A673 (cell line): Measurements from ENCODE around the gene PFKFB4. TPM values are rescaled to one million over a fixed set of nuclear protein-coding genes. Genes with fewer than 3 reads are reported as not detected.

ENCODE experiments used
- BruUV-seq: library from RNA; stranded (reverse); fragments of 400-500 nt; replicated peaks from 2 replicates; lab custom pipeline; 2021; lab: Mats Ljungman, UMichigan
- CTCF ChIA-PET: fragments of 300-600 bp; sonication (Branson Sonifier 250); formaldehyde crosslinking; loops from one replicate; lab custom pipeline; 2022; ENCODE audit warnings: antibody characterized with exemption; lab: Charles Lee
- POLR2A ChIA-PET: fragments of 300-600 bp; sonication (Branson Sonifier 250); formaldehyde crosslinking; loops from one replicate; lab custom pipeline; 2022; ENCODE audit warnings: antibody characterized with exemption; ENCODE audit not compliant: low non-redundant PET; lab: Charles Lee
- DNase-seq: peaks from one replicate; pipeline ENCODE4 v3.0.0-alpha.2; 2015; ENCODE audit warnings: low spot score
- H3K27ac ChIP-seq: fragments of 200-600 bp; sonication (generic); 2 replicates; pipeline ENCODE4 v1.5.1; 2016; ENCODE audit warnings: mixed run types, low read depth, mild to moderate bottlenecking, mixed read lengths, antibody characterized with exemption, low read length; ENCODE audit not compliant: poor library complexity, severe bottlenecking
- H3K27me3 ChIP-seq: fragments of 200-600 bp; sonication (generic); replicated peaks from 2 replicates; pipeline ENCODE4 v1.6.1; 2017; ENCODE audit warnings: mixed run types, low read depth, mild to moderate bottlenecking, mixed read lengths, antibody characterized with exemption, low read length; ENCODE audit not compliant: insufficient read depth, poor library complexity
- H3K36me3 ChIP-seq: fragments of 200-600 bp; sonication (generic); 2 replicates; pipeline ENCODE4 v1.6.1; 2016; ENCODE audit warnings: mixed run types, mild to moderate bottlenecking, mixed read lengths, antibody characterized with exemption, low read length; ENCODE audit not compliant: insufficient read depth, poor library complexity, severe bottlenecking
- H3K4me1 ChIP-seq: fragments of 200-600 bp; sonication (generic); 2 replicates; pipeline ENCODE4 v1.6.1; 2017; ENCODE audit warnings: mixed run types, mild to moderate bottlenecking, mixed read lengths, antibody characterized with exemption, low read length; ENCODE audit not compliant: insufficient read depth, poor library complexity, severe bottlenecking
- H3K4me3 ChIP-seq: fragments of 200-600 bp; sonication (generic); 2 replicates; pipeline ENCODE4 v1.5.1; 2016; ENCODE audit warnings: low read depth, mixed run types, mild to moderate bottlenecking, mixed read lengths, low read length; ENCODE audit not compliant: poor library complexity, severe bottlenecking
- H3K9me3 ChIP-seq: fragments of 200-600 bp; sonication (generic); 2 replicates; pipeline ENCODE4 v1.6.1; 2016; ENCODE audit warnings: mixed run types, low read depth, mild to moderate bottlenecking, mixed read lengths, antibody characterized with exemption, low read length; ENCODE audit not compliant: poor library complexity, severe bottlenecking
- CTCF ChIP-seq: fragments of 300-800, 200-600 bp; sonication (generic); conservative IDR thresholded peaks from 2 replicates; pipeline ENCODE4 v1.5.1; 2017; ENCODE audit warnings: low read depth, mild to moderate bottlenecking, antibody characterized with exemption, low read length, moderate library complexity, mixed read lengths
- EZH2 ChIP-seq: fragments of 200-600 bp; sonication (generic); IDR thresholded peaks from 2 replicates; pipeline ENCODE4 v1.6.1; 2017; ENCODE audit warnings: borderline replicate concordance, low read depth, mild to moderate bottlenecking, mixed read lengths, antibody characterized with exemption, low read length; ENCODE audit not compliant: poor library complexity, severe bottlenecking
- intact Hi-C: fragments of 100-400 bp; cut with micrococcal nuclease; formaldehyde crosslinking; loops from one replicate; pipeline ENCODE4 v1.10.0; 2022; ENCODE audit not compliant: unreplicated experiment
- total RNA-seq: library from RNA; stranded (reverse); gene quantifications from 2 replicates; pipeline ENCODE4 v1.2.3, GENCODE V29; 2021

PFKFB4 gene
- total RNA-seq, 1 experiment from 2014 or later: 5.0 TPM

DNA sequence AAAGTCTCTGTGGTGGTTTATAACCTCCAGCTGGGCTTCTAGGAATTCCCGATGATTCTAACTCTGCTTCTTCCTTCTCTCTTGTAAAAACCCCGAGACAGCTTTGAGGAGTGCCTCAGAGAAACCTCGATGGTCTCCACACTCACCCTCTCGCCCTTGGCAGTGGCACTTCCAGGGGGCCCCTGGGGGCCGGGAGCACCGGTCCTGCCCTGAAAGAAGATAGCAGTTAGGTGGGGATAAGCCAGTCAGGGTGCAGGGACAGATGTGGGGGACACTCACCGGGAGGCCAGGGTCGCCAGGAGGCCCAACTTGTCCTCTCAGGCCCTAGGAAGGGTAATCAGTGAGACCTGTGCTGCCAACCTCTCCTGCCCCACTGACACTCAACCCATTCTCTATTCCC, 28.8 kb upstream of the PFKFB4 start:
- TF ChIP-seq CTCF: no peak
- TF ChIP-seq EZH2: no peak
- DNase-seq: no peak
- ChIA-PET CTCF (no interaction called here), POLR2A (no interaction called here)
- H3K27ac ChIP-seq: no peak overlapping the region
- no peaks in the 10 kb centered on the region for H3K36me3 ChIP-seq
- H3K9me3 ChIP-seq: no peaks in the 10 kb centered on the region
- H3K27me3 ChIP-seq: no peaks in the 10 kb centered on the region
- no peak overlapping the region for H3K4me3 ChIP-seq
- no peaks in the 10 kb centered on the region for H3K4me1 ChIP-seq
- BruUV-seq: no TSS peak
- intact Hi-C loops: no loop called here

- ChIA-PET CTCF (no interaction called here), POLR2A (no interaction called here)
- Histone ChIP-seq H3K27ac (no peak overlapping the region), H3K36me3 (no peaks in the 10 kb centered on the region), H3K9me3 (no peaks in the 10 kb centered on the region), H3K27me3 (no peaks in the 10 kb centered on the region), H3K4me1 (no peaks in the 10 kb centered on the region), H3K4me3 (no peak overlapping the region)
- TF ChIP-seq CTCF (no peak), EZH2 (no peak)
- DNase-seq: no peak
- no TSS peak for BruUV-seq
- intact Hi-C loops: no loop called here
Measured at GRCh38 chr3:48584836-48585235, 28.2 kb upstream of the PFKFB4 start.

DNA sequence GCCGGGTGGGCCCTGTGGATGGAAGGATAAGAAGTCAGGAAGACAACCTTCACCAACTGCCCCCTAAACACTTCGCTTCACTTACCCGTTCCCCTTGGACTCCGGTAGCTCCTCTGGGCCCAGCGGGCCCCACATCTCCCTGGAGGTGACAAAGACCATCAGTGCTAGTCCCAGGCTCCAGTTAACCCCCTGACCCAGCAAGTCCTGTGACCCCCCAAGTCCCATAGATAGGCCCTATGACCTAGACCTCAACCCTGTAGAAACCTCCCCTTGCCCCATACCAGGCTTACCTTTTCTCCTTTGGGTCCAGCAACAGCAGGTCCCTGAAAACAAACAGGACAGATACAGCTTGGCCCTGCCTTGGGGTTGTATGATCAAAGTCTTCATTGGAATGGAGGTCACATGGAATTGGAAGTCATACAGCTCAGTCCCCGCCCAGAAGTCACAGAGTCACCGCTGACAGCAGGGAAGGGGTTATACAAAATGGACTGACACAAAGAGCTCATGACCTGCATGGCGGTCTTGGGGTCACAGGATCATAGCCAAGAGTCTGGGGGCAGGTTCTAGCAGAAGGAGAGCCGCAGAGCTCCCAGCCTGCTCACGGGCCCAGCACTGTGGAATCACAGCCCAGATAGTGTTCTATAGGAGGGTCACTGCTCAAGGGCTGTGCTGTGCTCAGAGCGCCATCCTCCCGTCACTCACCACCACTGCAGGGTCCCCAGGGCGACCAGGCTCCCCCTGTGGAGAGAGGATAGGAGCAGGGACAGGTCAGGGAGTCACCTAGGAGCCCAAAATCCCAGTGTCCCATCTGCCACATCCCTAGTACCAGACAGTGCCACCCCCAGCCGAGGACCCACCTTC, 25.2 kb upstream of the PFKFB4 start:
- intact Hi-C loops: no loop called here
- no peak overlapping the region for H3K4me3 ChIP-seq
- no peak overlapping the region for H3K27ac ChIP-seq
- H3K4me1 ChIP-seq: no peaks in the 10 kb centered on the region
- no peaks in the 10 kb centered on the region for H3K36me3 ChIP-seq
- no peak for DNase-seq
- H3K27me3 ChIP-seq: no peaks in the 10 kb centered on the region
- POLR2A ChIA-PET: no interaction called here
- no TSS peak for BruUV-seq
- no peaks in the 10 kb centered on the region for H3K9me3 ChIP-seq
- CTCF ChIA-PET: no interaction called here
- TF ChIP-seq EZH2 (no peak), CTCF (no peak)
